Activated CD4-positive, alpha-beta T cell treated with anti-CD3 and anti-CD28 coated beads, Interleukin-2, amount 50 U/mL, for 4 hours (primary cell): ENCODE measurements around the gene SZRD1.

Experiments
- DNase-seq, 2 experiments: peaks; one replicate each; pipeline ENCODE4 v3.0.0-alpha.2; 2020

Gene SZRD1

DNA sequence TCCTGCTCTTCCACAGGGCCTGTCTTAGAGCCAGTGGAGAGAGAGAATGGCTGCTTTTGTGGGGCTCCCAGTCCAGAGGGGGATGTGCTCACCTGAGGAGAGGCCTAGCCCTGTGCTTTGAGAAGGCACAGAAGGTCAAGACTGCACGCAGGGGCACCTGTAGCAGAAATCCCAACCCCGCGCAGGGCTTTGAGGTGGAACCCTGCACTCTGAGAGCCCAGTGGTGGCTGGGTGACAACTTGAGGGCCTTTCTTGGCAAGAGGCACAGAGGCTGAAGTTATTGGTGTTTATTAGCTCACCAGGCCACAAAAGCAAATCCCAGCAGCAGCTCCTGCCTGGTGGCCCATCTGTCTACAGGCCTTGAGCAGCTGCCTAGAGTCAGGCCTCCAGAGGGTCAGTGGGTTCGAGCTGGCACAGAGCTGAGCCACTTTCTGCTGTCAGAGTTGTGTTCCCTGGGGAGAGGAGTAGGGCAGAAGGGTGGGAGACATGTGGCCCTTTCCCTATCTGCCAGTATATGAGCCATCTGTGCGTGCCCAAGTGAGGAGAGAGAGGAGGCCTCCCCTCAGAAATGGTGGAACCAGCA, 31.4 kb downstream of the SZRD1 start:
- no peak for DNase-seq

DNA sequence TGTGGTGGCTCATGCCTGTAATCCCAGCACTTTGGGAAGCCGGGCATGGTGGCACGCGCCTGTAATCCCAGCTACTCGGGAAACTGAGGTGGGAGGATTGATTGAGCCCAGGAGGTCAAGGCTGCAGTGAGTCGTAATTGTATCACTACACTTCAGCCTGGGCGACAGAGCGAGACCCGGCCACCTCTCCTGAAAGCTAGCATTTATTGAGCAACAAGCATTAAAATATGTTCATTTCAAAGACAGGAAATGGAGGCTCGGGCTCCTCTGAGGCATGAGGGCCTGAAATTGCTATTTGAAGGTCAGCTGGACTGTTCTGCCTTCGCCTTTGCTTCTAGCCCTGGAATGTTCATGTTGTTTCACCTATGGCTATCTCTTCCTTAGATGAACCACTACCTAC, 35.7 kb downstream of the SZRD1 start:
- DNase-seq: no peak

DNA sequence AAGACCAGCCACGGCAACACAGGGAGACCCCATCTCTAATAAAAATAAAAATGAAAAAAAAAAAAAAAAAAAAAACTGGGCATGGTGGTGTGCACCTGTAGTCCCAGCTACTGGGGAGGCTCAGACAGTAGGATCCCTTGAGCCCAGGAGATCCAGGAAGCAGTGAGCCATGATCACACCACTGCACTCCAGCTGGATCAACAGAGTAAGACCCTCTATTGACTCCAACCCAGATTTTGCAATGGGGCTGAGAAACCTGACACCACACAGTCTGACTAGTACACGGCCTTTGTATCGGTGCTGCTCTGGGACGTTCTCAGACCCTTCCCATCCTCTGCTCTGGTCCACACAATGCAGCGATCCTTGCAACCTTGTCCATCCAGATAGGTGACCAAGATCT, 38.4 kb downstream of the SZRD1 start:
- no peak for DNase-seq

DNA sequence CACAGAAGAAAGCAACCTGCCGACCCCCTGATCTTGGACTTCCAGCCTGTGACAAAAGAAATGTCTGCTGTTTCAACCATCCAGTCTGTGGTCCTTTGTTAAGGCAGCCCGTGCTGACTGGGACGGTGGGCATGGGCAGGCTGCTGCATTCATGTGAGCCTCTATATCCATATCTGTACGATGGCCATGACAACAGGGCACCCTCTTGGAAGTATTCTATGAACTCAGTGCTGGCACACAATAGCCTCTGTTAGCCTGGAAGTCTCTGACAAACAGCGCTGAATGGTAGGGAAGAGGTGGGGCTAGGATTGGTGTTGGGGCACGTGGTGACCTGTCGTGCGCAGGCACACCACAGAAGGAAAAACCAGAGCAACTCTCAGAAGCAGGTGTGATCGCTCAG, 39.8 kb downstream of the SZRD1 start:
- DNase-seq: no peak

DNA sequence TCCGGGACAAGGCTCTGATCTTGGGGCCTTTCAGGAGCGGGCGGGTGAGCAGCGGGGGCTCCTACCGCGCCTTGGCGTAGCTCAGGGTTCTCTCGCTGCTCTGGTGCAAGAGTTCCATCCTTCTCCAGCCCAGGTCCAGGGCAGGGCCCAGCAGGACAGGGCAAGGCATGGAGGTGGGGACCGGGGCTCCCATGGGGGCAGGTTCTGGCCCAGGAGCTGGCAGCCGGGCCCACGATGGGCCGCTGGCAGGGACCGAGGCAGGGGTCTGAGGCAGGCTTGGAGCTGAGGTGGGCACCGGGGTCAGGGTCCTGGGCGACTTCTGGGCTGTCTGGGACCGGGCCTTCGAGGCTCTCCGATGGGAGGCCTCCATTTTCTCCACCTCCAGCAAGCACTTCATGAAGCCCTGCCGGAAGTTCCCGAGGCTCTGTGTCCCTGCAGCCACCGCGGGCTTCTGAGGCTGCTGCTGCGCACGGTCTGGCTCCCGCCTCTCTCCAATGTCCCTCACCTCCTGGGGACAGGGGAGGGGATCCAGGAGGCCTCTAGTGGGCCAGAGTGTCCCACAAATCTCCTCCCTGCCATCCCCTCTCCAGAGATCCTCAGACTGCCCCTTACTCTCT, 42.6 kb downstream of the SZRD1 start:
- DNase-seq: no peak

DNA sequence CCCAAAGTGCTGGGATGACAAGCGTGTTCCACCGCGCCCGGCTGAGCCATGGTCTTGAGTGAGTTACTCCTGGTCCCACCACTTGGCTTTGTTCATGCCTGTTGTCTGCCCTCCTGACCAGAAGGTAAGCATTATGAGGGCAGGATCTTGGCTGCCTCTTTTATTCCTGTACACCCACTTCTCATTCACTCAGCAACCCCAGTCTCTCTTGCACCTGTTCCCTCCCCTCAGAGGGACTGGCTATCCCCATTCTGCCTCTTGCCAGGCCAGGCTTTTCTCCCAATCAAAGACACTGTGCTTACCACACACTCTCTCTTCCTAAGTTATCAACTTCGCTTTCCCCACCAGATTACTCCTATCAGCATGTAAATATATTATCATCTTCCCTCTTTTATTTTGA, 43.8 kb downstream of the SZRD1 start:
- no peak for DNase-seq

DNA sequence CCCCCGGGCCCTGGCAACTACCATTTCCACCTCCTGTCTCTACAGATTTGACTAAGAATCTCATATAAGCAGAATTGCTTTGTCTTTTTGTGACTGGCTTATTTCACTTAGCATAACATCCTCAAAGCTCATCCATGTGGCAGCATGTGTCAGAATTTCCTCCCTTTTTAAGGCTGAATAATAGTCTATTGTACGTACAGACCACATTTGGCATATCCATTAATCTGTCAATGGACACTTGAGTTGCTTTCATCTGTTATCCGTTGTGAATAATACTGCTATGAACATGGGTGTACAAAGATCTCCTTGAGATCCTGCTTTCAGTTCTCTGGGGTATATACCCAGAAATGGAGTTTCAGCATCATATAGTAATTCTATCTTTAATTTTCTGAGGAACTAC, 46.1 kb downstream of the SZRD1 start:
- DNase-seq: no peak

DNA sequence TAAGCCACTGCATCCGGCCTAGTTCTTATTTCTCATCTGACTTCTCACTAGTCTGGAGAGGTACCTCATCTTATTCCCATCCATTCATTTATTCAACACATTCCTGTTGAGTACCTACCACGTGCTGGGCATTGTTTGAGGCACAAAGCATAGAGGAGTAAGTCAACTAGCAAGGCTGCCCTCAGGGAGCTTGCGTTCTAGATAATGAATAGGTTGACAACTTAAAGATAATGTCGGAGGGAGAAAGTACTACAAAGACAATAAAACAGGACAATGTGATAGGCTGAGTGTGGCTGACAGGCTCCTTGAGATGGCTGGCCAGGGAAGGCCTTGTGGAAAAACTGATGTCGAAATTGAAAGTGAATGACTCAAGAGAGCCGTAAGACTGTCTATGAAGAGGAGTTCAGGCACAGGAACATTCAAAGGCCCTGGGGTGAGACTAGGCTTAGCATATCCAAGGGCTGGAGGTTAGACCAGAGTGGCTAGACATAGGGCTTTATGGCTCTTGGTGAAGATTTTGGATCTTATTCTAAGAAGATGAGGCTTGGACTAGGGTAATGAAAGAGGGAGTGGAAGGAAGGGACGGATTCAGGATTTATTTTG, 51.9 kb downstream of the SZRD1 start:
- no peak for DNase-seq

DNA sequence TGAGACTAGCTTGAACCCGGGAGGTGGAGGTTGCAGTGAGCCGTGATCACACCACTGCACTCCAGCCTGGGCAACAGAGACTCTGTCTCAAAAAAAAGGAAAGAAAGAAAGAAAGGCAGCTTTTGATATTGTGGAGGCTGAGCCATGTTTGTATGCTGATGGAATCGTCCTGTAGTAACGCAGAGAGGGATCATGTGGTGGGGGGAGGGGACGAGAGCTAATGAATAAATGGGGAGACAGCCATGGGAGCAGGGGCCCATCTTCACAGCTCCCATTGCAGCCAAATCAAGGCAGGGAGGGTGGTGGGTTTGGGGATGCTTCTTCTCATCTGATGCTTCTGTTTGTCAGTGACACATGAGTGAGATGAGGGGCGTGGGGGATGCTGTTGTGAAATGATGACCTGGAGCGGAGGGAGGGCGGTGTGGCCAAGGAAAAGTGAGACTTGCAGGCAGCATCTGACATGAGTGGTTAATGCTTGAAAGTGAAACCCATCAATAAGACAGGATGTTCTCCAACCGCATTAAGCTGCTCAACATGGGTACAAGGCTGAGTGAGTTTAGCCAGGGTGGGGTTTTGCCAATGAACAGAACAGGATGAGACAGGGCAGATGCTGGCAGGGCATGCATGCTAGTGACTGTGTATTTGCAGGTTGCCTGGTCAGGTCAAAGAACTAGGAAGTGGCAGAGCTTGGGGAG, 53.5 kb downstream of the SZRD1 start:
- peak; percentile 24 to 25 for DNase-seq

DNA sequence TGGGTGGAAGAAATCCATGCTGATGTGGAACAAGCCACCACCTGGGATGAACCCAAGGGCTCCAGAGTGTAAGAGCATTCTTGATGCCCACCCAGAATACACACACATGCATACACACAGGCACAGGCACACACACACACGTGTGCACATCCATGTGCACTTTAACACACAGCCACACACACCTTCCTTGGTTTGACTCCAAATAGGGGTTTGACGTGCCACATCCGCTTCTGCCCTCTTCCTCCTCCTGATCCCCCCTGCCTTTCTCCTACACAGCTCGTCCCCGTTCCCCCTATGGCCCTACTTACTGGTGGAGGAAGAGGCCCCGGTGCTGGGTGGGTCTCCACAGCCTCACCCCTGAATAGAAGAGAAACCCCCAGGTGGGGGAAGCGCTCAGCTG, 54.2 kb downstream of the SZRD1 start:
- DNase-seq: no peak

DNA sequence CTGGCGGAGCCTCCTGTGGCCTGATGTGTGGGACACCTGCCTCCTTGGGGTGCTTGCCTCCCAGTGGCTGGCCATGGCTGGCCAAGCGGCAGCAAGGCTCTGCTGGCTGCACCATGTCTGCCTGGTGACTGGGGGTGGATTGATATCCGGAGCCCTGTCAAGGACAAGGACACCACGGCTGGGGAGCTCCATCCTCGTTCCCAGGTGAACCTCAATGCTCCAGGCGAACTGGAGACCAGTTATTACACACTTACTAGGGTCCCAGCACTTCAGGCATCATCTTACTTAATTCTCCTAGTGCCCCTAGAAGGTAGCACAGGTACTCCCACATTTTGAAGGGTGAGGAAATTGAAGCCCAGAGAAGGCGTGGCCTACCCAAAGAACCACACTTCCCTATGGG, 55.0 kb downstream of the SZRD1 start:
- no peak for DNase-seq

DNA sequence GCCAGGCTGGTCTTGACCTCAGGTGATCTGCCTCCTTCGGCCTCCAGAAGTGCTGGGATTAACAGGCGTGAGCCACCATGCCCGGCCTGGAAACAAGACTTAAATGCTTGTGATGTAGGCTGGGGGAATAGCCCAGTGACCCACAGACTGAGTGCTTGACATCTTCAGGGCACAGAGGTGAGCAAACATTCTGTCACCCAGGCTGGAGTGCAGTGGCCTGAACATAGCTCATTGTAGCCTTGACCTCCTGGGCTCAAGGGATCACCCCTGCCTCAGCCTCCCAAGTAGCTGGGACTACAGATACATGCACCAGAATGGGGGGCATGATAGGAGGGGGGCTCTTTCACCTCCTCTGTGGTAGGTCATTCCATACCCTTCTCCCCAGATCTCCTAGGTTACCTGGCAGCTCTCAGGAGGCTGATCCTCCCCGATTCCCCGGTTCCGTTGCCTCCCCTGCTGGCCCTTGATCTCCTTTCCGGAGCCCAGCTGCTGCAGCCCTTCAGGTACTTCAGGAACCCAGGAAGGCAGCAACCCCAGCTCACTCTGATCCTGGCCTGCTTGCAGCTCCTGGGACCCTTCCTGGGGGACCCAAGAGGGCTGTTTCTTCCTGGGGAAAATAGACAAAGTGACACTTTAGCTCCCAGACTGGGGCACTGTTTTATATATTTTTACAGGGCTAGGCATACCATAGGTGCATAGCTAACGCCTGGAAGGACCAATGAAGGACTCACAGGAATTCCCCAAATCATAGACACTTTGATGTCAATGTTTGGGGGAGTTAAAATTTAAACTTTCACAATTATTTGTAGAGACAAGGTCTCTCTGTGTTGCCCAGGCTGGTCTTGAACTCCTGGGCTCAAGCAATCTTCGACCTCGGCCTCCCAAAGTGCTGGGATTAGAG, 58.3 kb downstream of the SZRD1 start:
- no peak for DNase-seq

DNA sequence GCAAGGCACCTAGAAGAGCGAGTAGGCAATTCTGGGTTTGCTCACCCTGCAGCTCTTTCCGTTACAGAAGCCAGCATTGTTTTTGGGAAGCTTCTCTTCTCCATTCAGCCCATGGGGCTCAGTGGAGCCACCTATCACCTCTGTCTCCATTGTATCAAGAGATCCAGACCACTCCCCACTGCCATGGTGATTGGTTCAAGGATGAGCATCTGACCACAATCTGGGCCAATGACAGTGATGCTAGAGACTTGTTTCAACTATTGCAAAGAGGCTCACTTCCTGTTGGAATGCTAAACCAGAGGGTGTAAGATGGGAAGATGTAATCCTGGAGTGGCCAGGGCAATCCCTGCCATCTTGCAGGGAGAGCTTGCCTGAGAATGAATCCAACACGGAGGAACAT, 63.6 kb downstream of the SZRD1 start:
- DNase-seq: no peak

DNA sequence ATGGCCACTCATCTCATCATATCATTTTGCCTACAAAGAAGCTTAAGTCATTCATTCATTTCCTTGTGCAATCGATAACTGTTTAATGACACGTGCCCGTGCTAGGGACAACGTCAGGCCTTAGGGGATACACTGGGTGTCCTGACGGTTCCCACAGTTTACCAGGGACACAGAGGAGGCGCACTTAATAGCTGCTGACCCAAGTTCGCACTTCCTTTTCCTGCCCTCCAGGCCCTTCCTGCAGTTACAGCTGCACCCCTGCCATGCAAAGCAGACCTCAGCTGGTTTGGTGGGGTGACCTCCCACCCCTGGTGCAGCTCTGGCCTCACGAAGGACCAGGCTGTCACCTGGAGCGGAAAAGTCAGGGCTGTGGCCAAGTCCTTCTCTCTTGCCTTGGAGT, 66.0 kb downstream of the SZRD1 start:
- no peak for DNase-seq

DNA sequence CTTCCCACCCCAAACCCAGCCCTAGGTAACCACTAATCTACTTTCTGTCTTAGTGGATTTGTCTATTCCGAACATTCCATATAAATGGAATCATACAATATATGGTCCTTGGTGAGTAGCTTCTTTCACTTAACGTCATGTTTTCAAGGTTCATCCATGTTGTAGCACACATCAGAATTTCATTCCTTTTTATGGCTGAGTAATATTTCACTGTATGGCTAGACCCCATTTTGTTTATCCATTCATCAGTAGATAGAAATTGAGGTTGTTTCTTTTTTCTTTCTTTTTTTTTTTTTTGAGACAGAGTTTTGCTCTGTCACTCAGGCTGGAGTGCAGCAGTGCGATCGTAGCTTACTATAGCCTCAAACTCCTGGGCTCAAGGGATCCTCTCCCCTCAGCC, 67.0 kb downstream of the SZRD1 start:
- no peak for DNase-seq

DNA sequence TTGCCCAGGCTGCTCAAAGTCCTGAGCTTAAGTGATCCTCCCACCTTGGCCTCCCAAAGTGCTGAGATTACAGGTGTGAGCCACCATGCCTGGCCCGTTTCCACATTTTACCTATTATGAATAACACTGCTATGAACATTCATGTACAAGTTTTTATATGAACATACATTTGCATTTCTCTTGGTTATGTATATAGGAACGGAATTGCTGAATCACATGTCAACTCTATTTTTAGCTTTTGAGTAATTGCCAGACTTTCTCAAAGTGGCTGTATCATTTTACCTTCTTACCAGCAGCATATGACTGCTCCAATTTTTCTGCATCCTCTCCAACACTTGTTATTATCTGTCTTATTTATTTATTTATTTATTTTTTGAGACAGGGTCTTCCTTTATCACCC, 67.5 kb downstream of the SZRD1 start:
- DNase-seq: no peak

DNA sequence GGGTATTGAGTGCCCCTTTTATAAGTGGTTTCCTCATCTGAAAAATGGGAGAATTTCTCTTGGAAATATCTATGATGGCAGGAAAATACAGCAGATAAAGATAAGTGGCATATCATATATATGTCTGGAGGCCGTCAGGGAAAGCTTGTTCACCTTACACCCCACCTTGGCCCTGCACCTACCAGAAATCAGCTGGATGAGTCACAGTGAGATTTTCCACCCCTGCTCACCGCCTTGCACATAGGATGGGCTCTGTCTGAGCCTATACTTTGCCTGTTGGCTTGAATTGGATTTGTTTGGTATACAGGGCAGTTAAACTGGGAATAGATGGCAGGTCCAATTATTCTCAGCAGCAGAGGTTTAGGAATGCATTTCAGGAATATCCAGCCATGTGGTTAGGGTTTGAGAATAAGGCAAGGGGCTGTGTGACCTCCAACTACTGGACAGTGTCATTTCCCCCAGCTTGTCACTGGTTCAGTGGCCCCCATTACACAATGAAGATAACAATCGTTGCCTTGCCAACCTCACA, 70.0 kb downstream of the SZRD1 start, which contains the start of gene SPATA21:
SPATA21 (minus strand) TSS at position 479 of the 529 bp plus-strand sequence. CDS start 6,053 bp downstream, outside the sequence.
- DNase-seq: no peak

DNA sequence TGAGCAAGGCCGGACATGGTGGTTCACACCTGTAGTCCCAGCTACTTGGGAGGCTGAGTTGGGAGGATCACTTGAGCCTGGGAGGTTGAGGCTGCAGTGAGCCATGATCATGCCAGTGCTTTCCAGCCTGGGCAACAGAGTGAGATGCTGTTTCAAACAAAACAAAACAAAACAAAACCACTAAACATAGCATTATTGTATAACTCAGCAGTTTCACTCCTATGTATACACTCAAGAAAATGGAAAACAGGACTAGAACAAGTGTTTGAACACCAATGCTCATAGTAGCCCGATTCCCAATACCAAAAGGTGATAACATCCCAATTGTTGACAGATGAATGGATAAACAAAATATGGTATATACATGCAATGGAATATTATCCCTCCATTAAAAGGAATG, 71.5 kb downstream of the SZRD1 start:
- no peak for DNase-seq

DNA sequence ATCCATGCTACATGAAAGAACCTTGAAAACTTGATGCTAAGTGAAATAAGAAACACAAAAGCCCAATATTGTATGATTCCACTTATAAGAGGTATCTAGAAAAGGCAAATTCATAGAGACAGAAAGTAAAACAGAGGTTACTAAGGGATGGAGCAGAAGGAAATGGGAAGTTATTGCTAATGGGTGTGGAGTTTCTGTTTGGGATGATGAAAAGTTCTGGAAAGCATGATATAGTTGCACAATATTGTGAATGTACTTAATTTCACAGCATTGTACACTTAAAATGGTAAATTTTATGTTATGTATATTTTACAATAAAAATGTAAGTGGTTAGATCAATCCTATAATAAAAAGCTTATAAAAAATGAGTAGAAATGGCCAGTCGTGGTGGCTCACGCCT, 71.9 kb downstream of the SZRD1 start:
- DNase-seq: no peak

DNA sequence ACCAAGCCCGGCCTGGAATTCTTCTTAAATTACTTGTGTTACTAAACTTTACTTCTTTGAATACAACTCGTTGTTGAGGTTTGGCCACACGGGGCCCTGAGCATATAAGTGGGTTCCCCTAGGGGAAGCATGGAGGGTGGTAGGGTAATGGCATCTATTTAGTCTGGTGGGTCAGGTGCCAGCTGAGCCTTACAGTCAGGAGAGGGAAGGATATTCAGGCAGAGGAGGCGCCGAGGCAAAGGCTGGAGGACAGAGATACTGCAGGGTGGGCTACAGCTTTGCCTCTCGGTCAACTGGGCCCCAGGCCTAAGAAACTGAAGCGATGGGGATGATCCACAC, 73.1 kb downstream of the SZRD1 start:
- DNase-seq: no peak

DNA sequence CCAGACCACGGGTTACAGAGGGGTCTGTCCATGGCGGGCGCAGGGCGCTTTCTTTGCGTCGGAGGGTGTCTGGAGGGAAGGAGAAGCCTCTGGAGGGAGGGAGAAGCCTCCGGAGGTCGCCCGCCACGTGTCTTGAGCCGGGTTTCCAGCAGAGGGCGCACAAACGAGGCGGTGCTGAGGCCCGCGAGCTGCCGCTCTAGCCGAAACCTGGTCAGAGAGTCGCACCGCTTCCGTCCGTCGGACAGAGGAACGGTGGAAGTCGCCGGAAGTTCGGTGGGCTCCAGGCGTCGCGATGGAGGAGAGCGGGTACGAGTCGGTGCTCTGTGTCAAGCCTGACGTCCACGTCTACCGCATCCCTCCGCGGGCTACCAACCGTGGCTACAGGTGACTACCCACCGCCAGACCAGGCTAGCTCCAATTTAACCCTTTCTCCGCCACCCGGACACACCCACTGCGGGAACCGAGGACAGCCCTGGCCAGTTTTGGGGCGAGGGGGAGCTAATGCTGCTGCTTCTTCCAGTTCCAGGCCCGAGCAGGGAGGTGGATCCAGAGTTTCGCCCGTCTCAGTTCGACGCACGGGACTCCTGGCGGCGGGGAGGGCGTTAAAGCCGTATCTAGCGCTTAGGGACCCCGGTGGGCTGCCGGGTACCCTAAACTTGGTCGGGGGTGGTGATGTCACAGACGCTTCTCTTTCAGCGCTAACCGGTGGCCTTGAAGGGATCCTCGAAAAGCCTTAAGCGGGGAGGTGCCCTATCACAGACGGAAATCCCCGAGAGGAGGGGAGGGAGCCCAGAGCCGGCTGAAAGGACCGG, 73.6 kb downstream of the SZRD1 start, which contains the start of gene NECAP2:
NECAP2 (plus strand) TSS at position 255 of the 812 bp plus-strand sequence; CDS start at position 293, 38 bp downstream.
- peak; percentile 90 to 93 for DNase-seq

DNA sequence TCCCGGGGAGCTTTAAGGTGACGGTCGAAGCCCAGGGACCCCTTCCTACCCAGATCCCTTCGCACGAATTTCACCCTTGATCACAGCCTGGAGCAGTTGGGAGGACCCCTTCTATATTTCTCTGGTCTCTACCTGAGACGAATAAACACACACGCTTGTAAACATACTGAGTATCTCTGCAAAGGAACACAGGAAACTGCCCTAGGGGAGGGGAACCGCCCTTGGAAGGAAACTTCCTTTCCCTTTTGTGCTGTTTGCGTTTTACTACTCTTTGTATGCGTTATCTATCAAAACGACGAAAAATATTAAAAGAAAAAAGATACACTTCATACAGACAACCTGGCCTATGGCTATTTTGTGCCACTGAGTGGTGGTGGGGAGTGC, 74.2 kb downstream of the SZRD1 start:
- DNase-seq: no peak
